ENCODE data around the gene ZFP36L1. TPM values are rescaled to one million over a fixed set of nuclear protein-coding genes. Genes with fewer than 3 reads are reported as not detected.

Gene ZFP36L1
- total and polyA plus RNA-seq, 2 of the 13 experiments (the other 11 are each of a cell fraction or from before 2014, with no cell fraction given) = 7.4 to 10.2 TPM

DNA sequence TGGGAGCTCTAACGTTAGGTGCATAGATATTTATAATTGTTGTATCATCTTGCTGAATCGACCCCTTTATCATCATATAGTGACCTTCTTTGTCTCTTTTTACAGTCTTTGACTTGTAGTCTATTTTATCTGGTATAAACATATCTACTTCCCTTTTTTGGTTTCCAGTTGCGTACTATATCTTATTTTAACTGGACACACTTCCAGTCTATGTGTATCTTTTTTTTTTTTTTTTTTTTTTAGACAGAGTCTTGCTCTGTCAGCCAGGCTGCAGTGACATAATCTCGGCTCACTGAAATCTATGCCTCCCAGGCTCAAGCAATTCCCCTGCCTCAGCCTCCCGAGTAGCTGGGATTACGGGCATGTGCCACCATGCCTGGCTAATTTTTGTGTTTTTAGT, 41.9 kb upstream of the ZFP36L1 start:
- ATAC-seq = no peak
- Histone ChIP-seq H2AFZ (ENCODE audit: low read length) (no peak overlapping the region), H3K4me1 (ENCODE audit: insufficient read depth, low read length) (0 out of 2 replicates have a peak, but pooled peaks cover 6% of the 10 kb centered on the region), H3K9me3 (ENCODE audit: low read length) (peaks cover 9% of the 10 kb centered on the region; the same call in 1 of the 2 replicates), H3K79me2 (ENCODE audit: insufficient read depth, low read length) (no peaks in the 10 kb centered on the region), H3K36me3 (replicated peaks in 1 of 2; ENCODE audit: control insufficient read depth in 1 of 2, insufficient read depth in 2 of 2, low read length in 2 of 2) (no peaks in the 10 kb centered on the region), H3K4me2 (ENCODE audit: low read depth, low read length) (no peak overlapping the region), H4K20me1 (ENCODE audit: insufficient read depth, low read length) (no peaks in the 10 kb centered on the region), H3K4me3 (replicated peaks in 1 of 3; ENCODE audit: insufficient read depth in 1 of 3, low read depth in 2 of 3, low read length in 3 of 3) (no peak overlapping the region), H3K27ac (ENCODE audit: extremely low read length, insufficient read depth, low read length) (no peak overlapping the region), H3K9ac (ENCODE audit: insufficient read depth, low read depth, low read length) (no peak overlapping the region), H3K27me3 (ENCODE audit: control insufficient read depth in 1 of 2, insufficient read depth in 2 of 2, low read length in 2 of 2) (no peaks in the 10 kb centered on the region)
- CTCF ChIA-PET (ENCODE audit: low intra/inter-chr PET ratio, low total read pairs) = no interaction called here
- WGBS (ENCODE audit: low lambda C conversion rate) = 14% methylated on average over 6 of the region's 6 CpGs
- intact Hi-C loops (cut with micrococcal nuclease; ENCODE audit: unreplicated experiment) (no loop called here), in situ Hi-C loops (cut with HindIII; ENCODE audit: extremely low pct_ligation_motif_present, low pct_unique_long_range_greater_than_20kb) (no loop called here)
- POLR2A ChIA-PET = interaction anchor here (1.0 kb wide), 1 partner anchor 11 kb away, joined by 4 read pairs; no protein-coding TSS in a partner anchor
- no TSS peak for BruUV-seq (replicated peaks)
- no peak for FAIRE-seq
- no peak for DNase-seq (ENCODE audit: low spot score)
- TF ChIP-seq ZBTB39 (CRISPR knock-in tag; IDR thresholded peaks at IDR 0.05) = no peak
- no peak for TF ChIP-seq SP140L (CRISPR knock-in tag; IDR thresholded peaks at IDR 0.05; ENCODE audit: borderline replicate concordance)
- TF ChIP-seq ZHX1 (CRISPR knock-in tag; IDR thresholded peaks at IDR 0.05; ENCODE audit: low read depth) = no peak
- TF ChIP-seq ZNF781 (CRISPR knock-in tag; IDR thresholded peaks at IDR 0.05; ENCODE audit: borderline replicate concordance, not compliant biosample characterization) = no peak

All from HepG2 (cell line).